GM19193 (cell line): ENCODE measurements around the gene BRD1.

Source experiments
- POLR2A ChIP-seq: IDR thresholded peaks from 4 replicates; pipeline ENCODE4 v1.6.1; 2011; ENCODE audit not compliant: insufficient read depth, insufficient read length; ENCODE audit errors: extremely low read depth

The BRD1 gene

GRCh38 chr22:49820984-49821383 is 6.7 kb downstream of the BRD1 start:
- TF ChIP-seq POLR2A, result no peak

- TF ChIP-seq POLR2A, result no peak
These were observed 10.3 kb downstream of the BRD1 start for GRCh38 chr22:49817359-49817758.

- no peak for TF ChIP-seq POLR2A
These were observed 12.0 kb downstream of the BRD1 start for GRCh38 chr22:49815641-49816091.

GRCh38 chr22:49814856-49815255 is 12.8 kb downstream of the BRD1 start:
- TF ChIP-seq POLR2A, result no peak

- no peak for TF ChIP-seq POLR2A
These were observed 13.4 kb downstream of the BRD1 start for GRCh38 chr22:49814164-49814686.

GRCh38 chr22:49812838-49813237 is 14.8 kb downstream of the BRD1 start:
- TF ChIP-seq POLR2A, result no peak

- no peak for TF ChIP-seq POLR2A
These were observed 16.5 kb downstream of the BRD1 start for GRCh38 chr22:49811020-49811791.

GRCh38 chr22:49810363-49811019 is 17.2 kb downstream of the BRD1 start:
- no peak for TF ChIP-seq POLR2A

- no peak for TF ChIP-seq POLR2A
These were observed 19.6 kb downstream of the BRD1 start for GRCh38 chr22:49807780-49808708.

- TF ChIP-seq POLR2A, result no peak
These were observed 20.5 kb downstream of the BRD1 start for GRCh38 chr22:49807129-49807528.

- TF ChIP-seq POLR2A, result no peak
These were observed 23.8 kb downstream of the BRD1 start for GRCh38 chr22:49803737-49804375.

- TF ChIP-seq POLR2A, result no peak
These were observed 24.5 kb downstream of the BRD1 start for GRCh38 chr22:49803134-49803533.

GRCh38 chr22:49801391-49802060 is 26.1 kb downstream of the BRD1 start:
- no peak for TF ChIP-seq POLR2A
